DOHH2 (cell line): ENCODE results near the gene ASAP2.

Experiments
- EZH2phosphoT487 ChIP-seq: fragments of 200-600 bp; sonication (generic); IDR thresholded peaks from 2 replicates; pipeline ENCODE4 v1.6.1; 2017; ENCODE audit warnings: borderline replicate concordance, mild to moderate bottlenecking, antibody characterized with exemption, low read length, moderate library complexity, mixed read lengths
- TF ChIP-seq, protein P1 (sequence below): fragments of 200-600 bp; sonication (generic); IDR thresholded peaks from one replicate; pipeline ENCODE4 v1.5.1; 2014; ENCODE audit warnings: antibody characterized with exemption, mild to moderate bottlenecking, low read depth, low read length; ENCODE audit not compliant: poor library complexity, severe bottlenecking

DNA sequence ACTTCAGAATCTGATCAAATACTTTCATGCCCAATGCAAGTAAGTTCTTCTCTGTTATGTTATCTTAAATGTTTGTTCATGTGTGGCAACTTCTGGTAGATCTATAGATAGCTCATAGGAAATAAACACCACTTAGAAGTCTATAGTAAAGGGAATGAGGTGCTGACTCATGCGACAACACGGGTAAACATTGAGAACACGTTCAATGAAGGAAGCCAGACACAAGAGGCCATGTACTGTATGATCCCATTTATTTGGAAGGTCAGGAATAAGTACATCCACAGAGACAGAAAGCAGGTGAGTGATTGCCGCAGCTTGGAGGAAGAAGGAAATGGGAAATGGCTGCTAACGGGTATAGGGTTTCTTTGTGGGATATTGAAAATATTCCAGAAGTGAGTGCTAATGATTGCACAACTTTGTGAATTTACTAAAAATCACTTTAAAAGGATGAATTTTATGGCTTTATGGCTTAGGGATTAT, 121.3 kb downstream of the ASAP2 start:
- TF ChIP-seq, protein P1, sequence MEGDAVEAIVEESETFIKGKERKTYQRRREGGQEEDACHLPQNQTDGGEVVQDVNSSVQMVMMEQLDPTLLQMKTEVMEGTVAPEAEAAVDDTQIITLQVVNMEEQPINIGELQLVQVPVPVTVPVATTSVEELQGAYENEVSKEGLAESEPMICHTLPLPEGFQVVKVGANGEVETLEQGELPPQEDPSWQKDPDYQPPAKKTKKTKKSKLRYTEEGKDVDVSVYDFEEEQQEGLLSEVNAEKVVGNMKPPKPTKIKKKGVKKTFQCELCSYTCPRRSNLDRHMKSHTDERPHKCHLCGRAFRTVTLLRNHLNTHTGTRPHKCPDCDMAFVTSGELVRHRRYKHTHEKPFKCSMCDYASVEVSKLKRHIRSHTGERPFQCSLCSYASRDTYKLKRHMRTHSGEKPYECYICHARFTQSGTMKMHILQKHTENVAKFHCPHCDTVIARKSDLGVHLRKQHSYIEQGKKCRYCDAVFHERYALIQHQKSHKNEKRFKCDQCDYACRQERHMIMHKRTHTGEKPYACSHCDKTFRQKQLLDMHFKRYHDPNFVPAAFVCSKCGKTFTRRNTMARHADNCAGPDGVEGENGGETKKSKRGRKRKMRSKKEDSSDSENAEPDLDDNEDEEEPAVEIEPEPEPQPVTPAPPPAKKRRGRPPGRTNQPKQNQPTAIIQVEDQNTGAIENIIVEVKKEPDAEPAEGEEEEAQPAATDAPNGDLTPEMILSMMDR = no peak
- TF ChIP-seq EZH2phosphoT487 = no peak
